GM21526 (cell line): ENCODE results near the gene CARTPT.

Experiments
- ATAC-seq: cut with Tn5 transposase; IDR thresholded peaks from one replicate; pipeline ENCODE4 v1.9.1; 2021; ENCODE audit warnings: moderate library complexity; ENCODE audit not compliant: unreplicated experiment, low FRiP score

CARTPT gene

GRCh38 chr5:71734141-71734540 is 15.1 kb downstream of the CARTPT start:
- ATAC-seq: no peak

GRCh38 chr5:71737931-71738539 is 19.0 kb downstream of the CARTPT start:
- ATAC-seq: no peak

GRCh38 chr5:71738662-71739361 is 19.7 kb downstream of the CARTPT start:
- no peak for ATAC-seq

GRCh38 chr5:71740015-71740753 is 21.1 kb downstream of the CARTPT start:
- peak; percentile 92 for ATAC-seq

- no peak for ATAC-seq
Measured at GRCh38 chr5:71743155-71743554, 24.1 kb downstream of the CARTPT start.

GRCh38 chr5:71744009-71744790 is 25.1 kb downstream of the CARTPT start:
- no peak for ATAC-seq

GRCh38 chr5:71747182-71747581 is 28.1 kb downstream of the CARTPT start:
- ATAC-seq: no peak

- no peak for ATAC-seq
Measured at GRCh38 chr5:71748360-71748759, 29.3 kb downstream of the CARTPT start.

GRCh38 chr5:71751422-71751821 is 32.3 kb downstream of the CARTPT start:
- no peak for ATAC-seq

- ATAC-seq: no peak
Measured at GRCh38 chr5:71752441-71753190, 33.5 kb downstream of the CARTPT start.

- no peak for ATAC-seq
Measured at GRCh38 chr5:71757590-71758543, 38.8 kb downstream of the CARTPT start.

- no peak for ATAC-seq
Measured at GRCh38 chr5:71762826-71763225, 43.8 kb downstream of the CARTPT start.

GRCh38 chr5:71767661-71768060 is 48.6 kb downstream of the CARTPT start:
- ATAC-seq: no peak

GRCh38 chr5:71769287-71769686 is 50.2 kb downstream of the CARTPT start:
- no peak for ATAC-seq

- ATAC-seq: no peak
Measured at GRCh38 chr5:71770381-71770780, 51.3 kb downstream of the CARTPT start.
